GM12865 (cell line): ENCODE data around the gene ZNF177.
"Not testable (repeated sequence)": the region's sequence is repeated elsewhere in the genome, so short reads cannot be mapped to it uniquely, and the experiment has no call there.

Experiments used
- DNase-seq: peaks from one replicate; pipeline ENCODE4 v3.0.0; 2010; ENCODE audit warnings: low read depth
- H3K4me3 ChIP-seq: 2 replicates; pipeline ENCODE4 v1.5.1; 2011; ENCODE audit warnings: mild to moderate bottlenecking, low read depth, low read length, control low read depth
- TF ChIP-seq, protein P1 (sequence below): IDR thresholded peaks from 2 replicates; pipeline ENCODE4 v1.5.1; 2011; ENCODE audit warnings: low read length, control low read depth, low read depth, inconsistent platforms; ENCODE audit not compliant: insufficient read depth; ENCODE audit errors: missing control alignments

ZNF177 gene

DNA sequence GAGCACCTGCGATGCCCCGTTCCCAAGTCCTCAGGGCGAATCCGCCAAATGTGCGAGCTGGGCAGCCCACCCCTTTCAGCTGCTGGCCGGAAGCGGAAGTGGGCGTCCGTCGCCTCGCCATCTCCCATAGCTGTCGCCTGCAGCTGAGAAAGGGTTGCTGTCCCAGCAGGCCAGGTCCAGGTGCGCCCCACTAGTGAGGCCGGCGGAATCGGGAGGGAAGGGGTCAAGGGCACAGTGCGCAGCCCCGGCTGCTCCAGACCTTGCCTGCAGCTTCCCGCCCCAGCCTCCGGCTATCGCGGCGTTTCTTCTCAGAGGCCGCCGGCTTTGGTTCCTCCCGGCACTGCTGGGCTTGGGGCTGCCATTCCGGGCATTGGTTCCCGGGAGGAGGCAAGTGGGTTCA lies at the start of gene ZNF177:
Gene ZNF177 (plus strand): TSS at position 109 of the 400 bp plus-strand sequence. CDS start 15,299 bp downstream, outside the sequence.
- no peak within 1 kb of the TSS for H3K4me3 ChIP-seq
- DNase-seq, result no peak
- TF ChIP-seq, protein P1, sequence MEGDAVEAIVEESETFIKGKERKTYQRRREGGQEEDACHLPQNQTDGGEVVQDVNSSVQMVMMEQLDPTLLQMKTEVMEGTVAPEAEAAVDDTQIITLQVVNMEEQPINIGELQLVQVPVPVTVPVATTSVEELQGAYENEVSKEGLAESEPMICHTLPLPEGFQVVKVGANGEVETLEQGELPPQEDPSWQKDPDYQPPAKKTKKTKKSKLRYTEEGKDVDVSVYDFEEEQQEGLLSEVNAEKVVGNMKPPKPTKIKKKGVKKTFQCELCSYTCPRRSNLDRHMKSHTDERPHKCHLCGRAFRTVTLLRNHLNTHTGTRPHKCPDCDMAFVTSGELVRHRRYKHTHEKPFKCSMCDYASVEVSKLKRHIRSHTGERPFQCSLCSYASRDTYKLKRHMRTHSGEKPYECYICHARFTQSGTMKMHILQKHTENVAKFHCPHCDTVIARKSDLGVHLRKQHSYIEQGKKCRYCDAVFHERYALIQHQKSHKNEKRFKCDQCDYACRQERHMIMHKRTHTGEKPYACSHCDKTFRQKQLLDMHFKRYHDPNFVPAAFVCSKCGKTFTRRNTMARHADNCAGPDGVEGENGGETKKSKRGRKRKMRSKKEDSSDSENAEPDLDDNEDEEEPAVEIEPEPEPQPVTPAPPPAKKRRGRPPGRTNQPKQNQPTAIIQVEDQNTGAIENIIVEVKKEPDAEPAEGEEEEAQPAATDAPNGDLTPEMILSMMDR, result no peak

DNA sequence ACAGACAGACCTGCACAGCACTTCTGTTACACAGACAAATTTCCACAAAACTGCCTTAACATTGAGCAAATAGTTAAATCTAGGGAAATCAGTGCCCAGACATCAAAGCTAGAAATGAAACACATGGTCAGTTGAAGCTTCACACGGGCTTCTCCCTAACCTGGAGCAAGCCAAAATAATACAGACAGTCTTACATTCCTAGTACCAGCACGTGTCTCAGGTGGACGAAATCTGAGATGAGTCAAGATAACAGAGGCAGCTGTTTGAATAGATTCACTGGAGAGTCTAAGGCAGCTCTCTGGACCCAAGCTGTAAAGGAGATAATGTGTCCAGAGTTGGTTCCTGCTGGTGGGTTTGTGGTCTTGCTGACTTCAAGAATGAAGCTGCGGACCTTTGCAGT lies 49.1 kb upstream of the ZNF177 start:
- H3K4me3 ChIP-seq, result no peak overlapping the region
- DNase-seq, result no peak
- TF ChIP-seq, protein P1, result no peak

DNA sequence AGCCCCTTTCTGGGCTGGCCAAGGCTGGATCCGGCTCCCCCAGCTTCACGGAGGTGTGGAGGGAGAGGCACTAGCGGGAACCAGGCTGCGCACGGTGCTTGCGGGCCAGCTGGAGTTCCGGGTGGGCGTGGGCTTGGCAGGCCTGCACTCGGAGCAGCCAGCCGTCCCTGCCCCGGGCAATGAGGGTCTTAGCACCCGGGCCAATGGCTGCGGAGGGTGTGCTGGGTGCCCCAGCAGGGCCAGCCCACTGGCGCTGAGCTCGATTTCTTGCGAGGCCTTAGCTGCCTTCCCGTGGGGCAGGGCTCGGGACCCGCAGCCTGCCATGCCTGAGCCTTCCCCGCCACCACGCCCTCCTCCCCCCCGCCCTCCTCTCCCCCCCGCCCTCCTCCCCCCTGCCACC lies 41.5 kb upstream of the ZNF177 start:
- TF ChIP-seq, protein P1, result no peak
- H3K4me3 ChIP-seq, result no peak overlapping the region
- DNase-seq, result no peak

DNA sequence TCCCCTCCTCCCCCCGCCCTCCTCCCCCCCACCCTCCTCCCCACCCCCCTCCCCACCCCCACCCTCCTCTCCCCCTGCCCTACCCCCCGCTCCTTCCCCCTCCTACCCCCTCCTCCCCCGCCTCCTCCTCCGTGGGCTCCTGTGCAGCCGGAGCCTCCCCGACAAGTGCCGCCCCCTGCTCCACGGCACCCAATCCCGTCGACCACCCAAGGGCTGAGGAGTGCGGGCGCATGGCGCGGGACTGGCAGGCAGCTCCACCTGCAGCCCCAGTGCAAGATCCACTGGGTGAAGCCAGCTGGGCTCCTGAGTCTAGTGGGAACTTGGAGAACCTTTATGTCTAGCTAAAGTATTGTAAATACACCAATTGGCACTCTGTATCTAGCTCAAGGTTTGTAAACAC lies 41.1 kb upstream of the ZNF177 start:
- H3K4me3 ChIP-seq, DNase-seq: not testable (repeated sequence)

DNA sequence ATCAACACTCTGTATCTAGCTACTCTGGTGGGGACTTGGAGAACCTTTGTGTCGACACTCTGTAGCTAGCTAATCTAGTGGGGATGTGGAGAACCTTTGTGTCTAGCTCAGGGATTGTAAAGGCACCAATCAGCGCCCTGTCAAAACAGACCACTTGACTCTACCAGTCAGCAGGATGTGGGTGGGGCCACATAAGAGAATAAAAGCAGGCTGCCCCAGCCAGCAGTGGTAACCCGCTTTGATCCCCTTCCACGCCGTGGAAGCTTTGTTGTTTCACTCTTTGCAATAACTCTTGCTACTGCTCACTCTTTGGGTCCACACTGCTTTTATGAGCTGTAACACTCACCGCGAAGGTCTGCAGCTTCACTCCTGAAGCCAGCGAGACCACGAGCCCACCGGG lies 40.6 kb upstream of the ZNF177 start:
- H3K4me3 ChIP-seq, DNase-seq: not testable (repeated sequence)

DNA sequence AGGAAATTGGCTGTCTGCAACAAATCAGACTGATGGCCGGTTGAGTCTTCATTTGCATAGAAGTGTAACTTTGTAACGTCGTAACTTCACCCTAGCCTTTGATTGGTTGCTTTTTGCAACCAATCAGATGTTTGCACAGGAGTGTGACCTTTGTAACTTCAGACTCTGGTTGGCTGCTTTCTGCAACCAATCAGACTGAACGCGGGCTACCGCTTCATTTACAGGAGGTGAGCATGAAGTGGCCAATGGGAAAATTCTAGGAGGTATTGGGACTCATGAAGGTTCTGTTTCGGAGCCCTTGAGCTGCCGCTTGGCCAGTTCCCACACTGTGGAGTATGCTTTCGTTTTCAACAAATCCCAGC lies 39.3 kb upstream of the ZNF177 start:
- TF ChIP-seq, protein P1, result no peak
- DNase-seq, result peak; percentile 85
- peak overlapping the region; percentile 68 for H3K4me3 ChIP-seq

DNA sequence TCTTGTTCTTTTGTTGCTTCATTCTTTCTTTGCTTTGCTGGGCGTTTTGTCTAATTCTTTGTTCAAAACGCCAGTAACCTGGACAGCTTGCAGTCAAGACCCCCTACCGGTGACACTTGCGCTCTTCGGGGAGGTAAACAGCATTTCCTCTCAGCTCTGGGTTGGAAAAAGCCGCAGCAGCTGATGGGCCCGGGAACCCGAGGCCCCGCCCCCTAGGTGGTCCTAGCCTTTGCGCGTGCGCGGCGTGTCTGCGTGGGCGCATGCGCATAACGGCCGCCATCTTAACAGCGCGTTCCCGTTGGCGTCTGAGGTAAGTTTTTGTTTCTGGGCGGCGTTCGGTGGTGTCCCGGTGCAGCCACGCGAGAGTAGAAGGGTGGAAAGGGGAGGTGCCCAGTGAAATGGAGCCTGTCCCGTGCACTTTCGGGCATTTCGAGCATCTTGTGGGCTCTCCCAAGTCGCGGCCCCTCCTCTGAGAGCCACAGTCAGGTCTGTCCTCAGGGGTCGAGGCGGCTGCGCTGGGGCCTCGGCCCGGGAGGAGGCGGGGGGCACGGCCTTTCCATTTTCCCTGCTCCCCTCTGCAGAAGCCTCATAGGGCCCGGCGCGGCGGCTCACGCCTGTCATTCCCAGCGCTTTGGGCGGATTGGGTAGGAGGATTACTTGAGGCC lies 38.8 kb upstream of the ZNF177 start, which contains the start of gene ZNF559:
Gene ZNF559 (plus strand): TSS at position 261 of the 665 bp plus-strand sequence. CDS start 14,371 bp downstream, outside the sequence.
- DNase-seq, result peak; percentile 97
- H3K4me3 ChIP-seq, result peak within 1 kb of the TSS; percentile 68
- TF ChIP-seq, protein P1, result peak; percentile 31

DNA sequence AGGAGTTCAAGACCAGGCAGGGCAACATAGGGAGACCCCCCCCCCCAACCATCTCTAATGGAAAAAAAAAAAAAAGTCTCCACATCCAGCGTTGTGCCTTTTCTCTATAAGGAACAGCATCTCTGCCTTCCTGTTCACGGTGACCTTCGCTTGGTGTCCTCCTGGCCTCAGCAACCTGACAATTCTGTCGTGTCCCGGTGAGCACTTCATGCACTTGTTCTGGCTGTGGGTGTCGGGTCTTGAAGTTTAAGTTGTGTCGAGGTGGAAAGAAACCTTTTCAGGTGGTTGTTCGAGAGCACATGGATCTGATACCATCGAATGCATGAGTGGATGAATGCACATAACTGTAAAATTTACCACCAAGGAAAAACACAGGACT lies 38.2 kb upstream of the ZNF177 start:
- no peak for DNase-seq
- TF ChIP-seq, protein P1, result no peak
- peak overlapping the region; percentile 68 for H3K4me3 ChIP-seq
